ENCODE data around the gene TGFBR1. TPM values are rescaled to one million over a fixed set of nuclear protein-coding genes. Genes with fewer than 3 reads are reported as not detected.
A peak's percentile ranks its signal among the peaks of the same experiment; 100 is the strongest.

TGFBR1 gene
- total and polyA plus RNA-seq, 3 experiments from 2014 or later, result 34.4 to 41.9 (median 36.6) TPM

GRCh38 chr9:99140685-99141314 lies 35.9 kb downstream of the TGFBR1 start:
- H3K27ac Mint-ChIP-seq, result peak overlapping the region; percentile 10 to 85 (median 42)
- Histone ChIP-seq H3K27me3 (ENCODE audit: insufficient read depth, low read length, poor library complexity, severe bottlenecking) (no peaks in the 10 kb centered on the region), H3K27ac (ENCODE audit: low read depth, low read length) (no peak overlapping the region), H3K4me3 (ENCODE audit: low read length) (no peak overlapping the region), H3K4me1 (ENCODE audit: insufficient read depth, low read length) (peaks cover 28% of the 10 kb centered on the region), H3K36me3 (ENCODE audit: insufficient read depth, low read length) (peaks cover 46% of the 10 kb centered on the region), H3K9me3 (ENCODE audit: low read length) (no peaks in the 10 kb centered on the region)
- H3K9me3 Mint-ChIP-seq, result no peaks in the 10 kb centered on the region
- no peak overlapping the region for H3K4me3 Mint-ChIP-seq
- peaks cover 39 to 51% (median 44%) of the 10 kb centered on the region in 3 donors for H3K4me1 Mint-ChIP-seq
- H3K27me3 Mint-ChIP-seq, result no peaks in the 10 kb centered on the region
- peak in 4 of 5 donors; percentile 31 to 62 (median 47) for DNase-seq
- ChIA-PET CTCF (interaction anchor here (0.6 to 12.5 kb wide), 22 partner anchors 9 to 293 kb away, joined by 3 to 199 read pairs (median 4); partner anchors contain the start of gene TGFBR1), POLR2A (interaction anchor here (1.1 kb wide), 1 partner anchor 36 kb away, joined by 6 read pairs; the partner anchor contains the start of gene TGFBR1)
- peaks cover 7 to 77% (median 25%) of the 10 kb centered on the region in 3 donors for H3K36me3 Mint-ChIP-seq

GRCh38 chr9:99141849-99142248 lies 36.9 kb downstream of the TGFBR1 start:
- H3K4me1 ChIP-seq (ENCODE audit: insufficient read depth, low read length), result peaks cover 18% of the 10 kb centered on the region
- no peak for DNase-seq
- no peaks in the 10 kb centered on the region for H3K9me3 ChIP-seq (ENCODE audit: low read length)
- no peaks in the 10 kb centered on the region for H3K27me3 ChIP-seq (ENCODE audit: insufficient read depth, low read length, poor library complexity, severe bottlenecking)
- H3K36me3 Mint-ChIP-seq, result peaks cover 13 to 85% (median 31%) of the 10 kb centered on the region in 3 donors
- POLR2A ChIA-PET, result interaction anchor here (1.1 kb wide), 1 partner anchor 37 kb away, joined by 6 read pairs; the partner anchor contains the start of gene TGFBR1
- peak overlapping the region in 3 of 8 donors; percentile 61 to 71 (median 67) for H3K27ac Mint-ChIP-seq
- H3K4me3 Mint-ChIP-seq, result no peak overlapping the region
- no peaks in the 10 kb centered on the region for H3K9me3 Mint-ChIP-seq
- H3K27ac ChIP-seq (ENCODE audit: low read depth, low read length), result no peak overlapping the region
- no peak overlapping the region for H3K4me3 ChIP-seq (ENCODE audit: low read length)
- CTCF ChIA-PET, result interaction anchor here (0.9 to 12.5 kb wide), 12 partner anchors 12 to 294 kb away, joined by 3 to 199 read pairs (median 6); partner anchors contain the start of gene TGFBR1
- H3K27me3 Mint-ChIP-seq, result no peaks in the 10 kb centered on the region
- H3K36me3 ChIP-seq (ENCODE audit: insufficient read depth, low read length), result peaks cover 55% of the 10 kb centered on the region
- H3K4me1 Mint-ChIP-seq, result peaks cover 34 to 41% (median 34%) of the 10 kb centered on the region in 3 donors

- no peaks in the 10 kb centered on the region for H3K27me3 Mint-ChIP-seq
- no peaks in the 10 kb centered on the region for H3K9me3 Mint-ChIP-seq
- peak overlapping the region in 4 of 8 donors; percentile 50 to 71 (median 64) for H3K27ac Mint-ChIP-seq
- Histone ChIP-seq H3K27me3 (ENCODE audit: insufficient read depth, low read length, poor library complexity, severe bottlenecking) (no peaks in the 10 kb centered on the region), H3K9me3 (ENCODE audit: low read length) (no peaks in the 10 kb centered on the region), H3K4me1 (ENCODE audit: insufficient read depth, low read length) (peaks cover 13% of the 10 kb centered on the region), H3K36me3 (ENCODE audit: insufficient read depth, low read length) (peaks cover 59% of the 10 kb centered on the region), H3K27ac (ENCODE audit: low read depth, low read length) (no peak overlapping the region), H3K4me3 (ENCODE audit: low read length) (no peak overlapping the region)
- peaks cover 30 to 40% (median 32%) of the 10 kb centered on the region in 3 donors for H3K4me1 Mint-ChIP-seq
- no peak for DNase-seq
- ChIA-PET POLR2A (no interaction called here), CTCF (interaction anchor here (0.8 to 12.5 kb wide), 10 partner anchors 24 to 294 kb away, joined by 3 to 199 read pairs (median 4); no protein-coding TSS in a partner anchor)
- peaks cover 13 to 87% (median 32%) of the 10 kb centered on the region in 3 donors for H3K36me3 Mint-ChIP-seq
- no peak overlapping the region for H3K4me3 Mint-ChIP-seq
These were observed 37.4 kb downstream of the TGFBR1 start for GRCh38 chr9:99142275-99142674.

- H3K27ac ChIP-seq (ENCODE audit: low read depth, low read length), result no peak overlapping the region
- Mint-ChIP-seq H3K27ac (peak overlapping the region in 1 of 8 donors; percentile 23), H3K4me1 (peaks cover 19 to 32% (median 29%) of the 10 kb centered on the region in 3 donors), H3K27me3 (no peaks in the 10 kb centered on the region), H3K36me3 (peaks cover 13 to 88% (median 36%) of the 10 kb centered on the region in 3 donors), H3K9me3 (no peaks in the 10 kb centered on the region), H3K4me3 (no peak overlapping the region)
- no peaks in the 10 kb centered on the region for H3K27me3 ChIP-seq (ENCODE audit: insufficient read depth, low read length, poor library complexity, severe bottlenecking)
- no peak for DNase-seq
- no peak overlapping the region for H3K4me3 ChIP-seq (ENCODE audit: low read length)
- H3K9me3 ChIP-seq (ENCODE audit: low read length), result no peaks in the 10 kb centered on the region
- CTCF ChIA-PET, result interaction anchor here (4.3 to 12.5 kb wide), 3 partner anchors 144 to 295 kb away, joined by 17 to 199 read pairs (median 74); no protein-coding TSS in a partner anchor
- POLR2A ChIA-PET, result no interaction called here
- peaks cover 63% of the 10 kb centered on the region for H3K36me3 ChIP-seq (ENCODE audit: insufficient read depth, low read length)
- H3K4me1 ChIP-seq (ENCODE audit: insufficient read depth, low read length), result peaks cover 7% of the 10 kb centered on the region
These were observed 38.7 kb downstream of the TGFBR1 start for GRCh38 chr9:99143655-99144054.

- Histone ChIP-seq H3K27me3 (ENCODE audit: insufficient read depth, low read length, poor library complexity, severe bottlenecking) (no peaks in the 10 kb centered on the region), H3K36me3 (ENCODE audit: insufficient read depth, low read length) (peaks cover 62% of the 10 kb centered on the region), H3K27ac (ENCODE audit: low read depth, low read length) (no peak overlapping the region), H3K4me3 (ENCODE audit: low read length) (no peak overlapping the region), H3K4me1 (ENCODE audit: insufficient read depth, low read length) (peaks cover 11% of the 10 kb centered on the region), H3K9me3 (ENCODE audit: low read length) (no peaks in the 10 kb centered on the region)
- no peak for DNase-seq
- POLR2A ChIA-PET, result no interaction called here
- H3K36me3 Mint-ChIP-seq, result peaks cover 13 to 92% (median 36%) of the 10 kb centered on the region in 3 donors
- H3K27me3 Mint-ChIP-seq, result no peaks in the 10 kb centered on the region
- no peaks in the 10 kb centered on the region for H3K9me3 Mint-ChIP-seq
- H3K4me1 Mint-ChIP-seq, result peaks cover 25 to 32% (median 30%) of the 10 kb centered on the region in 3 donors
- H3K27ac Mint-ChIP-seq, result no peak overlapping the region
- no peak overlapping the region for H3K4me3 Mint-ChIP-seq
- CTCF ChIA-PET, result interaction anchor here (9.7 kb wide), 1 partner anchor 170 kb away, joined by 74 read pairs; no protein-coding TSS in a partner anchor
These were observed 40.1 kb downstream of the TGFBR1 start for GRCh38 chr9:99144966-99145365.

GRCh38 chr9:99146574-99146973 lies 41.7 kb downstream of the TGFBR1 start:
- Mint-ChIP-seq H3K36me3 (peaks cover 9 to 90% (median 33%) of the 10 kb centered on the region in 3 donors), H3K4me3 (no peak overlapping the region), H3K4me1 (peaks cover 31 to 36% (median 31%) of the 10 kb centered on the region in 3 donors), H3K27me3 (no peaks in the 10 kb centered on the region), H3K27ac (peak overlapping the region in 1 of 8 donors; percentile 29), H3K9me3 (no peaks in the 10 kb centered on the region)
- no peak overlapping the region for H3K27ac ChIP-seq (ENCODE audit: low read depth, low read length)
- no peaks in the 10 kb centered on the region for H3K27me3 ChIP-seq (ENCODE audit: insufficient read depth, low read length, poor library complexity, severe bottlenecking)
- CTCF ChIA-PET, result interaction anchor here (9.7 kb wide), 1 partner anchor 172 kb away, joined by 74 read pairs; no protein-coding TSS in a partner anchor
- POLR2A ChIA-PET, result no interaction called here
- no peak for DNase-seq
- no peaks in the 10 kb centered on the region for H3K9me3 ChIP-seq (ENCODE audit: low read length)
- no peak overlapping the region for H3K4me3 ChIP-seq (ENCODE audit: low read length)
- peaks cover 16% of the 10 kb centered on the region for H3K4me1 ChIP-seq (ENCODE audit: insufficient read depth, low read length)
- H3K36me3 ChIP-seq (ENCODE audit: insufficient read depth, low read length), result peaks cover 60% of the 10 kb centered on the region

- H3K27me3 Mint-ChIP-seq, result no peaks in the 10 kb centered on the region
- H3K36me3 Mint-ChIP-seq, result peaks cover 9 to 90% (median 31%) of the 10 kb centered on the region in 3 donors
- Histone ChIP-seq H3K36me3 (ENCODE audit: insufficient read depth, low read length) (peaks cover 55% of the 10 kb centered on the region), H3K27ac (ENCODE audit: low read depth, low read length) (no peak overlapping the region), H3K27me3 (ENCODE audit: insufficient read depth, low read length, poor library complexity, severe bottlenecking) (no peaks in the 10 kb centered on the region), H3K4me1 (ENCODE audit: insufficient read depth, low read length) (peaks cover 16% of the 10 kb centered on the region), H3K9me3 (ENCODE audit: low read length) (no peaks in the 10 kb centered on the region), H3K4me3 (ENCODE audit: low read length) (no peak overlapping the region)
- peak overlapping the region in 5 of 8 donors; percentile 4 to 85 (median 37) for H3K27ac Mint-ChIP-seq
- DNase-seq, result no peak
- CTCF ChIA-PET, result interaction anchor here (0.8 to 9.7 kb wide), 2 partner anchors 149 to 172 kb away, joined by 3 to 74 read pairs; no protein-coding TSS in a partner anchor
- H3K9me3 Mint-ChIP-seq, result no peaks in the 10 kb centered on the region
- H3K4me3 Mint-ChIP-seq, result no peak overlapping the region
- POLR2A ChIA-PET, result no interaction called here
- H3K4me1 Mint-ChIP-seq, result peaks cover 29 to 32% (median 32%) of the 10 kb centered on the region in 3 donors
These were observed 42.3 kb downstream of the TGFBR1 start for GRCh38 chr9:99147177-99147576.
